ENCODE measurements around the gene GNA14.

GNA14 gene

DNA sequence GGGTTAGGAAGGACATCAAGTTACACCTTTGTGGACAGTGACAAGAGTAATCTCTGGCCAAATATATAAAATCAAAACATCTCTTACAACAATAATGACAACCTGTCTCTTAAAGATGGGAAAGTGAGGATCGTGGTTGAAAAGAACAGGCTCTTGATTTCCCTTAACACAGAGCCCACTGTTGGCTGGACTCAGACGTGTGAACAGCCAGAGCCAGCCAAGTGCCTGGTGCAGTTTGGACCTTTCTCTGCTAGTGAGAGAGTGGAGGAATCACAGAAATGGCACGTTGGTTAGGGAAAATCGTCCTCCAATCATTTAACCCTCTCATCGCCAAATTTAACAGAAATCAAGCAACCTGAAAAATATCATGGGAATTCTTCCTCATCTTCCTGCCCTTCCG, 131.3 kb downstream of the GNA14 start:
- Histone ChIP-seq H3K4me3 (no peak overlapping the region), H3K27me3 (ENCODE audit: low read depth) (no peaks in the 10 kb centered on the region), H3K4me1 (no peaks in the 10 kb centered on the region), H3K9me3 (no peaks in the 10 kb centered on the region), H3K36me3 (replicated peaks) (no peaks in the 10 kb centered on the region)
- no peak for DNase-seq (ENCODE audit: low spot score in 2 of 2)
- in situ Hi-C loops (cut with MboI; ENCODE audit: low sequenced_read_pairs): no loop called here

DNA sequence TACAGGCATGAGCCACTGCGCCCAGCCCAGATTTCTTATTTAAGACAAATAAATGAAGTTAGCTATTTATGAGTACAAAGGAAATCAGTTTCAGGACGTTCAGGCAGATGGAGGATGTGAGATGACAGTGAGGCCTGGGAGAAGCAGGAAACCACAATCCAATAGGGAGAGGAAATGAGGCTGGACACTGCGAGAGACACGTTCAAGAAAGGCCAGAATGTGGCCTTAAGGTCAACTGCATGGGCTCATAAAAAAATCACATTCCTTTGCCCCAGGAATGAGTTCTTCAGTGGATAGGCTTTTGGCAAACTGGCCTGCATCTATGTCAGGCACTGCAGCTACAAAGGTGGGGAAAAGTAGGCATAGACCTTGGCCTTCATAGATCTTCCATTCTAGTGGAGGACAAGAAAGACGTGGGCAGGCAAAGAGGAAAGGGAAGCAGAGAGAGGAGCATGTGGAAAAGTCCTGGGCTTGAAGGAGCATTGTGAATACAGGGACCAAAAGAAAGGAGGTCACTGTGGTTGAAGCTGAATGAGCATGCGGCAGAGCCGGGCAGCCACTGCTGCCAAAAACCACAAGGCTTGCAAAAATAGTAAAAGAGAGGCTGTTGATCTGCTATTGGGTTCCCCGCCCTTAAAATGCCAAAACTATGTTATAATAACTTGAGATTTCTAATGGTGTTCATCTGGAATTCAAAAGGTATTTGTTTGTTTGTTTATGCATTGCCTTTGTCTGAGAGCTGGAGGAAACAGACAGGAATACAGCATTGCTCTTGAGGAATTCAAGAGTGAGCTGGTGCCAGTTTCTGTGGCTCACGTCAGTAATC, 133.0 kb downstream of the GNA14 start:
- in situ Hi-C loops (cut with MboI; ENCODE audit: low sequenced_read_pairs): no loop called here
- H3K36me3 ChIP-seq (replicated peaks): no peaks in the 10 kb centered on the region
- H3K27me3 ChIP-seq (ENCODE audit: low read depth): no peaks in the 10 kb centered on the region
- H3K9me3 ChIP-seq: no peaks in the 10 kb centered on the region
- no peaks in the 10 kb centered on the region for H3K4me1 ChIP-seq
- no peak for DNase-seq (ENCODE audit: low spot score in 2 of 2)
- H3K4me3 ChIP-seq: no peak overlapping the region

DNA sequence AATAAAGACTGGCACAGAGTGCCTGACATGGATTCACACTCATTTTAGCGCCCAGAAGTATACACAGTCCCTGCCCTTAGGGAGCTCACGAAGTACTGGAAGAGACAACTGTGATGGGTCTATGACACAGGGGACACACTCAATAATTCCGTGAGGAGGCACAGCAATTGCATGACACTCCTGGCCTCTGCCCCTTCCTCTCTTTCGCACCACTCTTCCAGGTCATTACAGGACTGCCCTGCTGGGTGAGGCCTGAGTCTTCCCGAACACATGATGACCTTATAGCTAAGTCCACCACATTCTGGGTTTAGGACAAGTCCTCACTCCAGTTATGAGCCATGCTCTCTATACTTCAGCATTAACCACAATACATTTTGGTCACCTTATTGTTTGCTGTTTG, 134.7 kb downstream of the GNA14 start:
- H3K36me3 ChIP-seq (replicated peaks): no peaks in the 10 kb centered on the region
- no peaks in the 10 kb centered on the region for H3K9me3 ChIP-seq
- no peak for DNase-seq (ENCODE audit: low spot score in 2 of 2)
- H3K4me3 ChIP-seq: no peak overlapping the region
- no peaks in the 10 kb centered on the region for H3K27me3 ChIP-seq (ENCODE audit: low read depth)
- no peaks in the 10 kb centered on the region for H3K4me1 ChIP-seq
- in situ Hi-C loops (cut with MboI; ENCODE audit: low sequenced_read_pairs): no loop called here

DNA sequence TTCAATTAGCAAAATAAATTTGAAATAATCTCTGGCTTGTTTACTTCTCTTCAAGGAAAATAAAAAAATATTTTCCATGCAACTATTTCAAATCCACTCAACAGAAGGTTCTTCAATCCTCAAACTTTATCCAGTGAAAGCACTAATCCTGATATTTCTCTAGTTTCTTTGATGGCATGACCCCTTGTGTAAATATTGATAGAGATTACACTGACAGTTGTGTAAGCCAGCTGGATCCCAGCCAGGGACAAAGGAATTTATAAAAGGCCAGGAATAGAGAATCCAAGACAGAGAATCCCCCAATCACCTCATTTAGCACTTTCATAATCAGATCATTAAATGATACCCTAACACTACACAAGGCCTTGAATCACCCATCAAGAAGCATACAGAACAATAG, 135.2 kb downstream of the GNA14 start:
- no peaks in the 10 kb centered on the region for H3K36me3 ChIP-seq (replicated peaks)
- H3K9me3 ChIP-seq: no peaks in the 10 kb centered on the region

DNA sequence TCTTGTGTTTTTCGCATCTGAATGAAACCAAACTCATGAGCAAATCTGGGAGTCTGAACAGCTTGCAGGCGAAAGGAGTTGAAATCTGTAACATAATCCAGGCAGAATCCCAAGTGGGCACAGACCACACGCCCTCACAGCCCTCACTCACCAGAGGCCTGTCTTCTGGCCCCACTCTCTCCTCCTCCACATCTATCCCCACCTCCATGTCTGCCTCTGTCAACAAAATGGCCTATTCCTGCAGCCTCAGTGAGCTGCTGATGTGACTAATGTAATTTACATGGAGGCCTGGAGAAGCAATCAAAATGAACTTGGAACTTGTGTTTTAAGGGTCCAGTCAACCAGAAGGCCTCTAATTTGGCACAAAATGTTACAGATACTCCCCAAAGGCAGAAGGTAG, 136.6 kb downstream of the GNA14 start:
- H3K4me3 ChIP-seq: no peak overlapping the region
- in situ Hi-C loops (cut with MboI; ENCODE audit: low sequenced_read_pairs): no loop called here

More for the DNA sequence above, 135.2 kb downstream of the GNA14 start:
- Histone ChIP-seq H3K4me1 (no peaks in the 10 kb centered on the region), H3K27me3 (ENCODE audit: low read depth) (no peaks in the 10 kb centered on the region), H3K4me3 (no peak overlapping the region)
- no peak for DNase-seq (ENCODE audit: low spot score in 2 of 2)
- in situ Hi-C loops (cut with MboI; ENCODE audit: low sequenced_read_pairs): no loop called here

DNA sequence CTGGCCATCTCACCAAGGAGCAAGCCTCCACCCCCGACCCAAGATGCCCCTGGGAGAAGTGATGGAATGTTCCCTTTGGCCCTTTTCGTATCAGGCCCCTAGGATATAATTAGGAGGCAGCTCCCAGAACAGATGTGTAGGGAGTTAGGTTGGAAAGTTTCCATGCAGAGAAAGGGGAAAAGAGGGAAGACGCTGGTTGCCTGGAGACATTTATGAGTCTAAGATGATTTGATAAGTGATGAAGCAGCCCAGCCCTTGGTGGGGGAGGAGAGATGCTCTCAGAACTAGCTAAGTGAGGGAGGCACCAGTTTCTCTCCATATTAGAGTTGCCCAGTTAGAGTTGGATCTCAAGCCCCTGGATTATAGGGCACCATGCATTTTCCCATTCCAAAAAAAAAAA, 137.5 kb downstream of the GNA14 start:
- Histone ChIP-seq H3K4me3 (no peak overlapping the region), H3K36me3 (replicated peaks) (no peaks in the 10 kb centered on the region), H3K27me3 (ENCODE audit: low read depth) (no peaks in the 10 kb centered on the region), H3K4me1 (no peaks in the 10 kb centered on the region), H3K9me3 (no peaks in the 10 kb centered on the region)
- in situ Hi-C loops (cut with MboI; ENCODE audit: low sequenced_read_pairs): no loop called here
- no peak for DNase-seq (ENCODE audit: low spot score in 2 of 2)

More for the DNA sequence above, 136.6 kb downstream of the GNA14 start:
- H3K9me3 ChIP-seq: no peaks in the 10 kb centered on the region
- no peaks in the 10 kb centered on the region for H3K4me1 ChIP-seq
- DNase-seq (ENCODE audit: low spot score in 2 of 2): no peak
- no peaks in the 10 kb centered on the region for H3K36me3 ChIP-seq (replicated peaks)
- H3K27me3 ChIP-seq (ENCODE audit: low read depth): no peaks in the 10 kb centered on the region

DNA sequence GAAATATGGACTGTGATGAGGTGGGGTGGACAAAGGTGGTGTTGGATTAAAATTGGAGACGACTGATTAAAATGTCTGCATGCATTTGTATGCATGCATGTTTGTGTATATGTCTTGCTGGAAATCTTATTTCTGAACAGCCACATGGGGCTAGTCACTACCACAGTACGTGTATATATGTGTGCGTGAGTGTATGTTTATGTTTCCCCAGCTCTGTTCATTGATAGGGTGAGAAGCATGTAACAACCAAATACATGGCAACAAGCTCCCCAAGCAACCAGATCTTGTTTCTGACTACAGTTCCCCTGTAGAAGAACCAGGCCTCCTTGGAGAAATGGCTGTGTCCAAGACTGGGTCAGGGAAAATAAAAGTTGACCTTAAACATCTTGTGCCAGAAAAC, 139.7 kb downstream of the GNA14 start:
- in situ Hi-C loops (cut with MboI; ENCODE audit: low sequenced_read_pairs): no loop called here
- DNase-seq (ENCODE audit: low spot score in 2 of 2): no peak
- H3K4me3 ChIP-seq: no peak overlapping the region
- H3K9me3 ChIP-seq: no peaks in the 10 kb centered on the region
- H3K36me3 ChIP-seq (replicated peaks): no peaks in the 10 kb centered on the region
- H3K27me3 ChIP-seq (ENCODE audit: low read depth): no peaks in the 10 kb centered on the region
- H3K4me1 ChIP-seq: no peaks in the 10 kb centered on the region

DNA sequence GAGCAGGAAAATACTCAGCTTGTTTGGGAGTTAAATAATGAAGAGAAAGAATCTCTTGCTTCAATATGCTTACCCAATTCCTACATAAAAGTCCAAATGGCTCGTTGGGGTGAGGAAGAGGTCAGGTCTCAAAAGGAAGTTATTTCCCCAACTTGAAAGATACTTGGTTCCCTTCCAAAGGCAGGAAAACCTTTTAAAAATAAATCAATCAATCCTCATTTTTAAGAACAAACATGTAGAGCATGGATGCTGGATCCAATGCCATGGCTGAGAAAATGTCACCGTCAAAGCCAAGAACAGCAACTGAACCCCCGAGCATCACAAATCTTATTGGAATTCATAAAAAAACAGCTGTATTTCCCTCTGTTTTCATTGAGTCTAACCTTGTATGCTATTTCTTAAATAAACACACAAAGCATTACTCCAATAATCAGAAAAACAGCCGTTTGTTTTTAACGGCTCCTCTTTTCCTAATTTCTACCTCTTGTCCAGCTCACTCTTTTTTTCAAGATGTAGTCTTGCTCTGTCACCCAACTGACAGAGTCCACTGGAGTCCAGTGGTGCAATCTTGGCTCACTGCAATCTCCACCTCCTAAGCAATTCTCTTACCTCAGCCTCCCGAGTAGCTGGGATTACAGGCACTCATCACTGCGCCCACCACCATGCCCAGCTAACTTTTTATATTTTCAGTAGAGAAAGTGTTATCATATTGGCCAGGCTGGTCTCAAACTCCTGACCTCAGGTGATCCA, 140.7 kb downstream of the GNA14 start:
- Histone ChIP-seq H3K4me1 (no peaks in the 10 kb centered on the region), H3K27me3 (ENCODE audit: low read depth) (no peaks in the 10 kb centered on the region), H3K4me3 (no peak overlapping the region), H3K36me3 (replicated peaks) (no peaks in the 10 kb centered on the region), H3K9me3 (no peaks in the 10 kb centered on the region)
- no peak for DNase-seq (ENCODE audit: low spot score in 2 of 2)
- in situ Hi-C loops (cut with MboI; ENCODE audit: low sequenced_read_pairs): no loop called here

DNA sequence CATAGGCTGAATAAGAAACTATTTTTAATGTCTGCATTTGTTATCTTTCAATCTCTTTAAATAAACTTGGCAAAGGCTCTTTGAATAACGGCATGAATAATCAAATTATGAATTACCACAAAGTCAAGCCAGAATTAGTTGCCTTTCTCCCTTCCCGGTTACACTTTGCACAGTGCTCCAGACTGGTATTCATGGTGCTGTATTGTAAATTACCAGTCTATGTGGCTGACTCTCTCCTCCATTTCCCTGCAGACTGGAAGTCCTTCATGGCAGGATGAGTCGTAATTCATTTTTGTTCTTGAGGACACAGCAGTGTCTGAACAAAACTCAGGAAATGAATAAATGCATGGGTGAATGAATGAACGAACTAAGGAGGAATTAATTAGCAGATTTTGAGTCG, 142.9 kb downstream of the GNA14 start:
- in situ Hi-C loops (cut with MboI; ENCODE audit: low sequenced_read_pairs): no loop called here

DNA sequence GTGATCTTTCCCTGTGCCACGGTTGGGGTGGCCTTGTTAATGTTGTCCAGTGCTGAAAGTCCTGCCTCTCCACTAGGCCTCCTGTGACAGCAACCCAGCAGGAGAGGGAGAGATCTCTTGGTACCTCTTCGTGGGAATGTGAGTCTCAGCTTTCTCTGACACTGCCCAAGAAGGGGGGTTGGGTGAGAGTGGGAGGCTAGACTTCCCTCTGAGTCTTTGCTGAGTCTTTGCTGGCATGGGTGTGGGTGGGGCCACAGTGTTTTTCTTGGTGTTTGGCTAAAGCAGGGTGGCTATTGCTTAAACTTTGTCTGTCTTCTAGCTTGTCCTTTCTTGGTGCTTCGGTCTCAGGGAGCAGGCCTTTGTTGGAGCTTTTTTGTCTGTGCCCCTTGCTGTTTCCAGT, 145.6 kb downstream of the GNA14 start:
- no peak overlapping the region for H3K4me3 ChIP-seq
- in situ Hi-C loops (cut with MboI; ENCODE audit: low sequenced_read_pairs): no loop called here
- no peaks in the 10 kb centered on the region for H3K9me3 ChIP-seq
- DNase-seq (ENCODE audit: low spot score in 2 of 2): no peak
- no peaks in the 10 kb centered on the region for H3K4me1 ChIP-seq
- H3K36me3 ChIP-seq (replicated peaks): no peaks in the 10 kb centered on the region
- H3K27me3 ChIP-seq (ENCODE audit: low read depth): no peaks in the 10 kb centered on the region

More for the DNA sequence above, 142.9 kb downstream of the GNA14 start:
- DNase-seq (ENCODE audit: low spot score in 2 of 2): no peak
- H3K4me1 ChIP-seq: no peaks in the 10 kb centered on the region
- H3K36me3 ChIP-seq (replicated peaks): no peaks in the 10 kb centered on the region
- H3K4me3 ChIP-seq: no peak overlapping the region
- H3K27me3 ChIP-seq (ENCODE audit: low read depth): no peaks in the 10 kb centered on the region
- H3K9me3 ChIP-seq: no peaks in the 10 kb centered on the region

DNA sequence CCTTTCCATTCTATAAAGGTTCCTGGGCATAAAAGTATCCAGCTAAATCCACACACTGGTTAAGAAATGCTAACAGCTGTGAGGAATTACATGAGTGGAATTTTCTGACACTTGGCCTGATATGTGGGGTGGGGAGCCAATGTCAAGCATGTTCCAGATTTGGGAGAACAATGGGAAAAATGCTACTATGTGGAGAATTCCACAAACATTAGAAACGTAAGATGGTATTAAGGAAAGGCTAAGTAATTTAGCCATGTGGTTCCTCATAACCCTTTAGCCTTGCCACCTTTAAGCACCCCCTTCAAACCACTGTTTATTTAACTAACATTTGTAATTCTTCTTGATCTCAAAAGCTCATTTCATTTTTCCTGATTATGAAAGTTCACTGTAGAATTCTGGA, 149.2 kb downstream of the GNA14 start:
- no peaks in the 10 kb centered on the region for H3K27me3 ChIP-seq (ENCODE audit: low read depth)
- no peaks in the 10 kb centered on the region for H3K36me3 ChIP-seq (replicated peaks)
- no peaks in the 10 kb centered on the region for H3K9me3 ChIP-seq
- DNase-seq (ENCODE audit: low spot score in 2 of 2): no peak
- in situ Hi-C loops (cut with MboI; ENCODE audit: low sequenced_read_pairs): no loop called here
- no peaks in the 10 kb centered on the region for H3K4me1 ChIP-seq
- H3K4me3 ChIP-seq: no peak overlapping the region

DNA sequence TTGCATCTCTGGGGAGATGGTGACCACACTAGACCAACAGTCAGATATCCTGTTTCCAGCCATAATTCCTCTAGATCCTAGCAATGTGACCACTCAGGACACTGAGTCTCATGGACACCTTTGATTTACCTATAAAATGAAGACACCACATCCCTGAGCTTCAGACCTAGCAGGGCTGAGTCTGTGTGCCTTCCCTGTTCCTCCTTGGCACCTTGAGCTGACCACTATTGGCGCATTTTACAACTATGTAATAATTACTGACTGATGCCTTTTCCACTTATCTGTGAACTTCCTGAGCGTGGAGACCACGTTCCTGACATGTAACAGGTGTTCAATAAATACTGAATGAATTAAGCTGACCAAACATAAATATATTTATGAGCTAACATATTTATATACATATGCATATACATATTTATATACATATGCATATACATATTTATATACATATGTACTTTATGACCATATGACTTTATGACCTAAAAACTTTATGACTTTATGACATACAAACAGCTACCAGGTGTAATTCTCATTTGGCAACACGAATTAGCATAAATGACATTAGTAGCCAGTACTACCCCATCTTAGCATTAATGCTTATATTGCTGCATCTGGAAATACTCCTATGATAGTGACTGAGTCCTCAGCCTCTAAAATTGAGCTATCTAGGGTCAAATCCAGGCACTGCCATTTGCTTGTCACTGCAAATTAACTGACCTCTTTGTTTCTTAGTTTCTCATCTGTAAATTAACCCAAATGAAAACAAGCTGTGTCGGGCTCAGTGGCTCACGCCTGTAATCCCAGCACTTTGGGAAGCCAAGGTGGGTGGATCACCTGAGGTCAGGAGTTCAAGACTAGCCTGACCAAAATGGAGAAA, 150.6 kb downstream of the GNA14 start:
- Histone ChIP-seq H3K9me3 (no peaks in the 10 kb centered on the region), H3K4me3 (no peak overlapping the region), H3K36me3 (replicated peaks) (no peaks in the 10 kb centered on the region), H3K4me1 (no peaks in the 10 kb centered on the region), H3K27me3 (ENCODE audit: low read depth) (no peaks in the 10 kb centered on the region)
- in situ Hi-C loops (cut with MboI; ENCODE audit: low sequenced_read_pairs): no loop called here
- DNase-seq (ENCODE audit: low spot score in 2 of 2): no peak

DNA sequence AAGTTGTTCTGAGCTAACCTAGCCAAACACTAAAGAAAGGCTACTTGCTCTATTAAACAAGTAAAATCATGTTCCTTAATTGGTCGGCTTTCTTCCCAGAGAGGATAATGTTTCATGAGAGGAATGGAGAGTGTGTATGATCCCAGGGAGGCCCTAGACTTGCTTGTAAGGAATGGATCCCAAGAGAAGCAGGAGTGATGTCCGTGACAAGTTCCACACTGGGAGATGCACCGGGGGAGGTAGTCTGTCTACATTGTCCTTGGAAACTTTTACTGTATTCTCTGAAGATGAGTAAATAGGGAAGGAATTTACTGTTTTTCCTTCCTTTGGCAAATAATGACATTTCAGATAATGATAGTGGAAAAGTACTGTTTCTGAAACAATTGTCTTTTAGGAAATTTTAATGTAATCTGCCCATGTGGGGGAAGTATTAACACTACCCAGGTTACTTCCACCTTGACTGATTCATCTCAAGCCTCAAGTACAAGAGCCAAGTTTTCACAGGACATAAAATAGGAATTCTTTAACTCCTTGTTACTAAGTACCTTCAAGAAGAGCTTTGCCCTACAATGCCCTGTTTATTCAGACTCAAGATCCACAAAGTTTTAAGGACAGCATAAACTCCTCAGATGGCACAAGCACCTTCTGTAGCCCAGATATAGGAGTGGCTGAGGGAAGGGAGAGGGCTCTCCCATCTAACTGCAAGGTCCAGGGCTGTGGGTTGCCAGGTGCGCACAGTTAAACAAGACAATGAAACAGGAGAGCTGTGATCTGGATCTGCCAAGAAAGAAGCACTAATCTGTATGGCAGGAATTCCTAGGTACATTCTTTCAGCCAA, 152.1 kb downstream of the GNA14 start:
- no peaks in the 10 kb centered on the region for H3K4me1 ChIP-seq
- in situ Hi-C loops (cut with MboI; ENCODE audit: low sequenced_read_pairs): no loop called here
- no peak for DNase-seq (ENCODE audit: low spot score in 2 of 2)
- no peaks in the 10 kb centered on the region for H3K36me3 ChIP-seq (replicated peaks)
- H3K27me3 ChIP-seq (ENCODE audit: low read depth): no peaks in the 10 kb centered on the region
- H3K4me3 ChIP-seq: no peak overlapping the region
- H3K9me3 ChIP-seq: no peaks in the 10 kb centered on the region
